GM21619 (cell line): ENCODE results near the gene HDAC1.
"Not testable (repeated sequence)": the region's sequence is repeated elsewhere in the genome, so short reads cannot be mapped to it uniquely, and the experiment has no call there.

Experiments used
- ATAC-seq: cut with Tn5 transposase; IDR thresholded peaks from one replicate; pipeline ENCODE4 v1.9.1; 2021; ENCODE audit not compliant: unreplicated experiment

The HDAC1 gene

DNA sequence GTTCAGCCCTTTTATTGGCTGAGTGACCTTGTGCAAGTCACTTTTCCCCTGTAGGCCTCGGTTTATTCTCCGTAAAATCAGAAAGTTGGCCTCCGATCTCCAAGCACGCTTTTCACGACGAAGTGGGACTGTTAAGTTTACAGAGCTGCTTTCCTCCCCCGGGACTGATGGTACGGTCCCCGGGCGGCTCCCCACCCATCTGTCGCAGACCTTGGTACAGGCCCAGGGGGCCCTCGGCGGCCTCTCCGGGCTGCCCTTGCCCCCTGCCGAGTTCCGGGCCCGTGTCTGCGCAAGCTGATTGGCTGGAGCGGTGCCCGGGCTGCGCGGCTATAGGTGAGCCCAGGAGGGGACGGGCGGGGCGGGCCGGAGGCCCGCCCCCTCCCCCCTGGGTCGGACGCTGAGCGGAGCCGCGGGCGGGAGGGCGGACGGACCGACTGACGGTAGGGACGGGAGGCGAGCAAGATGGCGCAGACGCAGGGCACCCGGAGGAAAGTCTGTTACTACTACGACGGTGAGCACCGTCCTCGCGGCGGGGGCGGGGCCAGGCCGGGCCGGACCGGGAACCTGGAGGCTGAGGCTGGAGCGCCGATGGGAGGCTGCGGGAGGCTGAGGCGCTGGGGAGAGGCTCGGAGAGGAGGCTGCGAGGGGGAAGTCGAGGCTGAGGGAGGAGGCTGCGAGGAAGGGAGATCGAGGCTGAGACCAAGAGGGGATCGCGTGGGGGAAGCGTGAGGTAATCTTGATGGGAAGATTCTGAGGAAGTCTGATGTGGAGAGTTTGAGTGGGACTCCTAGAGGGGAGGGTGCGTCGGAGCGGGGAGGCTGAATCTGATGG is at the start of gene HDAC1:
TSS of gene HDAC1 (plus strand) at position 376 of the 831 bp plus-strand sequence. CDS start at position 463, 87 bp downstream.
- ATAC-seq: peak; percentile 98

DNA sequence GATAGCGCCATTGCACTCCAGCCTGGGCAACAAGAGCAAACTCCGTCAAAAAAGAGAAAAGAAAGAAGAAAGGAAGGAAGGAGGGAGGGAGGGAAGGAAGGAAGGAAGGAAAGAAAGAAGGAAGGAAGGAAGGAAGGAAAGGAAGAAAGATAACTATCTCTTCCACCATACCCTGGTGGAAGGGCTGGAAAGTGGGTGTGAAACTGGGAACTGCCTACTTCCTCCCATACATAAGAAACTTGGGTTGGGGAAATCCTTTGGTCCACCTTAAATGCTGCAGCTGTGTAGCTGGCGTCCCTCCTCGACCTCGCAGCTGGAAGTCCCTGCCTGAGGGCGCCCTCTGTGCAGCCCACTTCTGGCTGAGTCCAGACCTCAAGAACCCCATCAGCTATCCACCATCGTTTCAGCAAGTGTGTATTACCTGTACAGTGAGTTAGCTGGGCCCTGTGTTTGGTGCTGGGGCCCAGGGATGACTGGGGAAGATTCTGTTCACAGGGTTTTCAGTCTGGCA is 49.5 kb upstream of the HDAC1 start:
- no peak for ATAC-seq

DNA sequence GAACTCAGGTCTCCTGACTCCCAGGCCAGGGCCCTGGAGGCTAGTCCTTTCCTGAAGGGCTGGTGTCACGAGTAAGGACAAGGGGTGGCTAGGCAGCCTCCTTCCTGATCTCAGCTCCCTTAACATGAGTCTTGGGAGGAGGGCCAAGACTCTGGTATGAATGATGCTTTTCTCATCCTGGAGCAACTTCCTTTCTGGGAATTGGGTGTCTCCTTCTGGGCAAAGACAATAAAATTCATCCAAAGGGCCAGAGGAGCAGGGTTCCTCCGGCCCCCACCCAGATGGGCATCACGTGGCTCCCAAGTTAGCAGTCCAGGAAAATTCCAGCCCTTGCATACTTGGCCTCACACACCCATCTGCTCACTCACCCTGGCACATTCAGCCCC is 45.0 kb upstream of the HDAC1 start, which contains the start of gene FAM167B:
TSS of gene FAM167B (plus strand) at position 335 of the 386 bp plus-strand sequence. CDS start 200 bp downstream, outside the sequence.
- ATAC-seq: no peak

DNA sequence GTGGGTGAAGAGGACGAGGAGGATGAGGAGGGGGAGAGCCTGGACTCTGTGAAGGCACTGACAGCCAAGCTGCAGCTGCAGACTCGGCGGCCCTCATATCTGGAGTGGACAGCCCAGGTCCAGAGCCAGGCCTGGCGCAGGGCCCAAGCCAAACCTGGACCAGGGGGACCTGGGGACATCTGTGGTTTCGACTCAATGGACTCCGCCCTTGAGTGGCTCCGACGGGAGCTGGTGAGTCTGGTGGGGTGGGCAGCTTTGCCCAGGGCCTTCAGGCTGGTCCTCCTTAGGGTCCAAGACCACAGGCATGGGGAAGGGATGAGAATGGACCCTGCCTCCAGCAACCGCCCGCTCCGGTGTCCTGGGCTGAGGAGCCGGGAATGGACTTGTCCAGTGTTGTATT is 44.4 kb upstream of the HDAC1 start:
- no peak for ATAC-seq

DNA sequence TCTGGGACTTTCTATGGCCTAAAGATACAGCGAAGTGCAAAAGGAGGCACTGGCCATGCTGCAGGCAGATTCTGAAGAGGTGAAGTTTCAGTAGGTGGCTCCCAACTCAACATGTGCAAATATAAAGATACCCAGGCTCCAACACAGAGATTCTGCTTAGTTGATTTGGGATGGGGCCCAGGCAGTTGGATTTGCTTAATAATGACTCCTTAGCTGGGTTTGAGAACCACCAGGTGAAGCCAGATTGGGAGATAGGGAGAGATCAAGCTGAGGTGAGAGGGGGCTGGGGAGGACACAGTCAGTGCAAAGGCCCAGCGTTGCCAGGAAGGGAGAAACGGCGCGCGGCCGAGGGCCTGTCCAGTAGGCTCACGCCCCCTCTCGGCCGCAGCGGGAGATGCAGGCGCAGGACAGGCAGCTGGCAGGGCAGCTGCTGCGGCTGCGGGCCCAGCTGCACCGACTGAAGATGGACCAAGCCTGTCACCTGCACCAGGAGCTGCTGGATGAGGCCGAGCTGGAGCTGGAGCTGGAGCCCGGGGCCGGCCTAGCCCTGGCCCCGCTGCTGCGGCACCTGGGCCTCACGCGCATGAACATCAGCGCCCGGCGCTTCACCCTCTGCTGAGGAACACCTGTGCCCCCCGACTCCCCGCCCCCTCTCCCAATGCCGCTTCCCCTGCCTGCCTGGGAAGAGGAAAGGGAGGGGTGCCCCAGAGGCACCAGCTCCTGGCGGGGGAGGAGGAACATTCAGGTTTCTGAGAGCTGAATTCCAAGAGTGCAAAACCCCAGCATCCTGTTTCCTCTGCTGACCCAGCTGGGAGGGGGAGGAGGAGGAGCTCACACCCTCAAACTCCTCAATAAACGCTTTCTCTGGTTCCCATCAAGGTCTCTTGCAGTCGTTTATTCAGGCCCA is 43.6 kb upstream of the HDAC1 start:
- ATAC-seq: no peak

GRCh38 chr1:32249831-32250525 is 41.9 kb upstream of the HDAC1 start:
- peak; percentile 44 for ATAC-seq

- ATAC-seq: peak; percentile 26
These were observed 40.8 kb upstream of the HDAC1 start, which contains the start of gene LCK for GRCh38 chr1:32250893-32251716. LCK (plus strand) TSS chr1:32251265; CDS start chr1:32274330, 23,065 bp downstream.

DNA sequence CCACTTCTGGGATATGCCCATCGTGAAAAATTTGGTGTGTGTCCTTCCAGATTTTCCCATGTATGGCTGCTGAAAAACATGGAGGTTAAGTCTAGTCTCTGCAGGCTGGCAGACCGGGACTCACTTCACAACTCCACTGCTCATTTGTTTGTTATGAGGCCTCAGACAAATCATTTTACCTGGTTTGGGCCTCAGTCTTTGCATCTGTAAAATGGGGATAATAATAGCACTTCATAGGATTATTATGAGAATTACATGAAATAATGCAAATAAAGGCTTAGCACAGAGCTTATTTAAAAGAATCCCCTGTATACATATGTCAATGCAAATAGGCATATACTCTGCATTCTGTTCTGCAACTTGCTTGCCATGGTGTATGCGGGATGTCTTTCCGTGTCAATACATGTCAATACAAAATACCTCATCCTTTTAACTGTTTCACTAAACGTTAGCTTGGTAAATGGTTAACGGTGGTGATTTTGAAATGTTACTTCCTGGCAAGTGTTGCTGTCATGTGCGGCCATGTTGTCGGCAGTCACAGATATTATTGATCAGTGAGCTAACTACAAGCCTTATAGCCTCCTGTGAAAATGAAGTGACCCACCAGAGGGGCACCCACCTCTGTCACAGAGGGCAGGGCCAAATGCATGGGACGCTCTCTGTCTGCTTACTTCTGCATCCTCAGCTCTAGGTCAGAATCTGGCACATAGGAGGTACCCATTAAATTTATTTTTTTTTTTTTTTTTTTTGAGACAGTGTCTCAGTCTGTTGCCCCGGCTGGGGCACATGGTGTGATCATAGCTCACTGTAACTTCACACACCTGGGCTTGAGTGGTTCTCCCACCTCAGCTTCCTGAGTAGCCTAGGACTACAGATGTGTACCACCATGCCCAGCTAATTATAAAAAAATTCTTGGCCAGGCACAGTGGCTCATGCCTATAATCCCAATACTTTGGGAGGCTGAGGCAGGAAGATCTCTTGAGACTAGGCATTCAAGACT is 36.5 kb upstream of the HDAC1 start:
- no peak for ATAC-seq

DNA sequence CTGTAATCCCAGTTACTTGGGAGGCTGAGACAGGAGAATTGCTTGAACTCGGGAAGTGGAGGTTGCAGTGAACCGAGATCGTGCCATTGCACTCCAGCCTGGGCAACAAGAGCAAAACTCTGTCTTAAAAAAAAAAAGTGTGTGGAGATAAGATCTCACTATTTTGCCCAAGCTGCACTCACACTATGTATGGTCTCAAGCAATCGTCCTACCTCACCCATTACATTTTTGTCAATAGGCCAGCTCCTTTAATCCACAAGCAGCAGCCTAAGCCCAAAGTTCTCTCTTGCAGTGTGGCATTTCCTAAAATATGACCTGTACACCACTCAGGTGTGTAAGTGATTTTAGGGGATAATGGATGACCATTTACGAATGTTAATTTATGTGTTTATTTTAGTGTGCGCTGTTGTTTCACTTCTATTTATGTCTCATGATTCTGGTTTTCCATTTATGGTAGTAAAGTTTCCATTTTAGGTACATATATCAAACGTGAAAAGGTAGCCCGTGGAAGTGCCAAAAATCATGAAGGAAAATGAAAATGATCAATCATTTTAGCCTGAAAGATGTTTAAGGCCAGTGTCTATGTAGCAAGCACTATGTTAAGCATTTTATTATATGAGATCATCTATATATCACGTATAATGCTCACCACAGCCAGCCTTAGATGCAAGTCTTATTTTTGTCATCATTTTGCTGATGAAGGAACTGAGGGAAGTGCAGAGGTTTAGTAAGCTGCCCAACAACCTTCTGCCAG is 35.2 kb upstream of the HDAC1 start:
- ATAC-seq: no peak

DNA sequence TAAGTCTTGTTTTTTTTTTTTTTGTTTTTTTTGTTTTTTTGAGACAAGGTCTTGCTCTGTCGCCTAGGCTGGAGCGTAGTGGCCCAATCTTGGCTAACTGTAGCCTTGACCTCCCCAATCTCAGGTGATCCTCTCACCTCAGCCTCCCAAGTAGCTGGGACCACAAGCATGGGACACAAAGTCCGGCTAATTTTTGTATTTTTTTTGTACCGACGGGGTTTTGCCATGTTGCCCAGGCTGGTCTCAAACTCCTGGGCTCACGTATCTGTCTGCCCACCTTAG is 34.7 kb upstream of the HDAC1 start:
- ATAC-seq: no peak

DNA sequence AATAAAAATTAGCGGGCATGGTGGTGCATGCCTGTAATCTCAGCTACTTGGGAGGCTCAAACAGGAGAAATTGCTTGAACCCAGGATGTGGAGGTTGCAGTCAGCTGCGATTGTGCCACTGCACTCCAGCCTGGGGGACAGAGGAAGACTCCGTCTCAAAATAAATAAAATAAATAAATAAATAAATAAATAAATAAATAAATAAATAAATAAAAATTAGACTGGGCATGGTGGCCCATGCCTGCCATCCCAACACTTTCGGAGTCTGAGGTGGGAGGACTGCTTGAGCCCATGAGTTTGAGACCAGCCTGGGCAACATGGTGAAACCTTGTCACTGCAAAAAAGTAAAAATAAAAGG is 28.7 kb upstream of the HDAC1 start:
- not testable (repeated sequence) for ATAC-seq

DNA sequence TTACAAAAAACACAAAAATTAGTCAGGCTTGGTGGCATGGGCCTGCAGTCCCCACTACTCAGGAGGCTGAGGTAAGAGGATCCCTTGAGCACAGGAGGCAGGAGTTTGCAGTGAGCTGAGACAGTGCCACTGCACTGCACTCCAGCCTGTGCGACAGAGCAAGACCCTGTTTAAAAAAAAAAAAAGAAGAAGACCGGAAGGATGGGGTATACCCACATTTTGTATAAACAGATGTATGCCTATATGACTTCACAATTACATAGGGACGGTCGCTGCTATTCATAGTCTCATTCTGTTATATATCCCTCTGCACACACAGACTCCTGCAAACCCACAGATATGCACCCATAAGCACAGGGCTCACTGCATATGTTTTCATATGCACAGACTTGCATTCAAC is 28.1 kb upstream of the HDAC1 start:
- peak; percentile 50 for ATAC-seq

DNA sequence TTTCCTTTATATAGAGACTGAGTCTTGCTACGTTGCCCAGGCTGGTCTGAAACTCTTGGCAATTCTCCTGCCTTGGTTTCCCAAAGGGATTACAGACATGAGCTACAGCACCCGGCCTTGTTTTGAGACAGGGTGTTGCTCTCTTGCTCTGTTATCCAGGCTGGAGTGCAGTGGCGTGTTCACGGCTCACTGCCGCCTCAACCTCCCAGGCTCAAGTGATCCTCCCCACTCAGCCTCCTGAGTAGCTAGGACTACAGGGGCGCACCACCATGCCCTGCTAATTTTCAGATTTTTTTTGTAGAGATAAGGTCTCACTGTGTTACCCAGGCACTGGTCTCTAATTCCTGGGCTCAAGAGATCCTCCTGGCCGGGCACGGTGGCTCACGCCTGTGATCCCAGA is 26.0 kb upstream of the HDAC1 start:
- no peak for ATAC-seq

- ATAC-seq: no peak
These were observed 24.8 kb upstream of the HDAC1 start for GRCh38 chr1:32266921-32267591.

DNA sequence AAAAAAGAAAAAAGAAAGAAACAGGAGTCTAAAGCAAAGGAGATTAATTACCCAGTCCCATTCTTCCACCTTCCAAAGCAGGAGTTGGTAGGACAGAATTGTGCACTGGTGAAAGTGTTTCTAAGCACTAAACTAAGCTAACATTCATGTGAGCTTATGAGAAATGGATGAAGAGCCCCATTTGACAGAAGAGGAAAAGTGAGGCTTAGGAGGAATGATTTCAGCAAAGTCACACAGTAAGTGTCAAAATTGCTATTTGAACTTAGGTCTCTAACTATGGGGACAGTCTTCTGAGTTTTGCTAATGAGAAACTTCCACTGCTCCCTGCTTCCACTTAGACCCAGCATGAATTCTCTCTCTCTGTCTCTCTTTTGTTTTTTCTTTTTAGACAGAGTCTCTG is 22.1 kb upstream of the HDAC1 start:
- no peak for ATAC-seq

GRCh38 chr1:32272557-32273390 is 19.1 kb upstream of the HDAC1 start:
- ATAC-seq: no peak
